ENCODE data around the gene XCL2. TPM values are rescaled to one million over a fixed set of nuclear protein-coding genes. Genes with fewer than 3 reads are reported as not detected.
"Not testable (repeated sequence)": the region's sequence is repeated elsewhere in the genome, so short reads cannot be mapped to it uniquely, and the experiment has no call there.

Gene XCL2
- total RNA-seq, 1 donor from 2014 or later: not detected

DNA sequence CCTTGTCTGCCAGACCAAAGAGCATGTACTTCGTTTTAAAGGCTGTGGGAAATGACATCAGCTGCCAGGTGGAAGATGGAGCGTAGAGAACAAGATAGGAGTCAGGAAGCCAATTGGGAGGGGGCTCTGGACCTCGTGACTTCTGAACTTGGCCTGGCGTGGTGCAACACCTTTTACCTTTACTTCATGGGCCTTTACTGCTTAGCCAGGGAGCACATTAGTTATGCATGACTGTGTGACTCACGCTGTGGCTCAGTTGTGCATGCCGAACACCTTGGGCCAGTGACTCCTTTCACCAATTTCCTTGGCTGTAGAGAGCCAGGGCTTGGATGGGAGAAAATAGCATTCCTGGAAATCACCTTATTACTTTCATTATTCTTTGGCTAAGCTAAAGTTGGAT is 39.8 kb upstream of the XCL2 start:
- no peaks in the 10 kb centered on the region for H3K36me3 ChIP-seq (ENCODE audit: control insufficient read depth, insufficient read depth, low read length)
- TF ChIP-seq, protein P1, sequence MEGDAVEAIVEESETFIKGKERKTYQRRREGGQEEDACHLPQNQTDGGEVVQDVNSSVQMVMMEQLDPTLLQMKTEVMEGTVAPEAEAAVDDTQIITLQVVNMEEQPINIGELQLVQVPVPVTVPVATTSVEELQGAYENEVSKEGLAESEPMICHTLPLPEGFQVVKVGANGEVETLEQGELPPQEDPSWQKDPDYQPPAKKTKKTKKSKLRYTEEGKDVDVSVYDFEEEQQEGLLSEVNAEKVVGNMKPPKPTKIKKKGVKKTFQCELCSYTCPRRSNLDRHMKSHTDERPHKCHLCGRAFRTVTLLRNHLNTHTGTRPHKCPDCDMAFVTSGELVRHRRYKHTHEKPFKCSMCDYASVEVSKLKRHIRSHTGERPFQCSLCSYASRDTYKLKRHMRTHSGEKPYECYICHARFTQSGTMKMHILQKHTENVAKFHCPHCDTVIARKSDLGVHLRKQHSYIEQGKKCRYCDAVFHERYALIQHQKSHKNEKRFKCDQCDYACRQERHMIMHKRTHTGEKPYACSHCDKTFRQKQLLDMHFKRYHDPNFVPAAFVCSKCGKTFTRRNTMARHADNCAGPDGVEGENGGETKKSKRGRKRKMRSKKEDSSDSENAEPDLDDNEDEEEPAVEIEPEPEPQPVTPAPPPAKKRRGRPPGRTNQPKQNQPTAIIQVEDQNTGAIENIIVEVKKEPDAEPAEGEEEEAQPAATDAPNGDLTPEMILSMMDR (IDR thresholded peaks at IDR 0.05; ENCODE audit: insufficient read depth, low read length, severe bottlenecking): no peak
- peak; percentile 42 for DNase-seq (ENCODE audit: low read depth)
- no peaks in the 10 kb centered on the region for H3K27me3 ChIP-seq (ENCODE audit: control insufficient read depth, insufficient read depth, low read length)
- no peak for FAIRE-seq
- no peak overlapping the region for H3K4me3 ChIP-seq (ENCODE audit: low read depth, low read length)

DNA sequence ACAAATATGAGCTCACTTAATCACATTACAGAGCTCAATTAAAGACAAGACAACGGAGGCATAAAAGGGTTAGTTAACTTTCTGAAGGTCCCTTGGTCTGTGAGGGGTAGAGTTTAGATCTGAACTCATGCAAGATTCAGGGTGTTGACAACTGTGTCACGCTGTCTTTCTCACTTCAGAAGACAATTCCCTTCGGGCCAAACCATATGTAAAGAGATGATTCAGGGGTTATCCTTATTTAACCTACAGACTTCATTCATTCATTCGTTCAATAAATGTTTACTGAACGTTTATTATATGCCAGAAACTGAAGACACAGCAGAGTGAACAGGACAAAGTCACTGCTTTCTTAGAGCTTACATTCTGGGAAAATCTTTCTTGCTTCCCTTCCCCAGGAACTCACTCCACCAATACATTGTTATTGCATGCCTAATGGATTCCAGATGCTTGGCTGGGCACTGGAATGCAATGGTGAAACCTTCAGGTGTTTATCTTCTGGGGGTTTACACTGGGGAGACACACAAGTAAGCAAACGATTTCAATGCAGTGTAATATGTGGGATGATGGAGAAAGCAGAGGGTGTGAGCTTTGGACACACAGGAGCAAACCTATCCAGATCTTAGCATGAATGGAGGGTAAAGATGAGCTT is 39.0 kb upstream of the XCL2 start:
- FAIRE-seq (no peak), DNase-seq (ENCODE audit: low read depth) (no peak)
- Histone ChIP-seq H3K36me3 (ENCODE audit: control insufficient read depth, insufficient read depth, low read length) (no peaks in the 10 kb centered on the region), H3K4me3 (ENCODE audit: low read depth, low read length) (no peak overlapping the region), H3K27me3 (ENCODE audit: control insufficient read depth, insufficient read depth, low read length) (no peaks in the 10 kb centered on the region)
- TF ChIP-seq, protein P1 (IDR thresholded peaks at IDR 0.05; ENCODE audit: insufficient read depth, low read length, severe bottlenecking): no peak

DNA sequence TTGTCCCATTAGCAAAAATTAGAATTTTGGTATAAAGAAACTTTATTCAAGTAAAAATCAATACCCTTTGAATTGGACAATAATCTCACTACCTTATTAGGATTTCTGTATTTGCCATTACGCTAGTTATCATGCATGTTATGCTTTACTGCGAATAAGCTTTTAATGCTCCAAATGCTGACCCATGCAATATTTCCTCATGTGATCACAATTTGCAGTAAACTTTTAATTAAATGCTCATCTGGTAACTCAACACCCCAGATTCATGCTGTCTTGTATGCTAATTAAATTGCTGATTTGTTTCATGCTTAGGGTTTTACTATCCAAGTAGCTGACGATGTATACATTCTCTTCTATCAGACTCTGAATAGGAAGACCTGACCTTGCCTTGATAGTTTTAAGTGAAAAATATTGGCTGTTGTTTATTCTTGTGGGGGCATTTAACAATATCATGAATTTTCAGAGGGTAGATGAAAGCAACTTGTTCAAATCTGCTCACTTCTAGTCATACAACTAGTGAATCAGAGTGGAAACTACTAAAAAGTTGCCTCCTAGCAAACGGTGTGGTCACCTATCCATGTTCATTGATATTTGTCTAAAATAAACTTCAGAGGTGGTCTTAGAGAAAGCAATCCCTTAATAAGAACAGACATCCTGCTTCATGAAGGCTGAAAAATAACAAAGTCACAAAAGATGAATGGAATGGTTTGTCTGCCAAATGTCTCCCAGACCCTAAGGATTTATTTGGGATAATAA is 38.2 kb upstream of the XCL2 start:
- no peaks in the 10 kb centered on the region for H3K27me3 ChIP-seq (ENCODE audit: control insufficient read depth, insufficient read depth, low read length)
- FAIRE-seq: no peak
- H3K4me3 ChIP-seq (ENCODE audit: low read depth, low read length): no peak overlapping the region
- DNase-seq (ENCODE audit: low read depth): no peak
- TF ChIP-seq, protein P1 (IDR thresholded peaks at IDR 0.05; ENCODE audit: insufficient read depth, low read length, severe bottlenecking): no peak
- no peaks in the 10 kb centered on the region for H3K36me3 ChIP-seq (ENCODE audit: control insufficient read depth, insufficient read depth, low read length)

DNA sequence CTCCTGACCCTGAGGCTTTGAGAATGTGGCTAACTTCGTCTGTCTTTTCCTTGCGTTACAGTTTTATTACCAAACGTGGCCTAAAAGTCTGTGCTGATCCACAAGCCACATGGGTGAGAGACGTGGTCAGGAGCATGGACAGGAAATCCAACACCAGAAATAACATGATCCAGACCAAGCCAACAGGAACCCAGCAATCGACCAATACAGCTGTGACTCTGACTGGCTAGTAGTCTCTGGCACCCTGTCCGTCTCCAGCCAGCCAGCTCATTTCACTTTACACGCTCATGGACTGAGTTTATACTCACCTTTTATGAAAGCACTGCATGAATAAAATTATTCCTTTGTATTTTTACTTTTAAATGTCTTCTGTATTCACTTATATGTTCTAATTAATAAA is 37.2 kb upstream of the XCL2 start:
- H3K36me3 ChIP-seq (ENCODE audit: control insufficient read depth, insufficient read depth, low read length); H3K27me3 ChIP-seq (ENCODE audit: control insufficient read depth, insufficient read depth, low read length); H3K4me3 ChIP-seq (ENCODE audit: low read depth, low read length); DNase-seq (ENCODE audit: low read depth): not testable (repeated sequence)
- peak; percentile 55 for FAIRE-seq

- DNase-seq (ENCODE audit: low read depth); H3K36me3 ChIP-seq (ENCODE audit: control insufficient read depth, insufficient read depth, low read length); FAIRE-seq; H3K4me3 ChIP-seq (ENCODE audit: low read depth, low read length); H3K27me3 ChIP-seq (ENCODE audit: control insufficient read depth, insufficient read depth, low read length): not testable (repeated sequence)
Measured at GRCh38 chr1:168580290-168580689, 36.5 kb upstream of the XCL2 start.

DNA sequence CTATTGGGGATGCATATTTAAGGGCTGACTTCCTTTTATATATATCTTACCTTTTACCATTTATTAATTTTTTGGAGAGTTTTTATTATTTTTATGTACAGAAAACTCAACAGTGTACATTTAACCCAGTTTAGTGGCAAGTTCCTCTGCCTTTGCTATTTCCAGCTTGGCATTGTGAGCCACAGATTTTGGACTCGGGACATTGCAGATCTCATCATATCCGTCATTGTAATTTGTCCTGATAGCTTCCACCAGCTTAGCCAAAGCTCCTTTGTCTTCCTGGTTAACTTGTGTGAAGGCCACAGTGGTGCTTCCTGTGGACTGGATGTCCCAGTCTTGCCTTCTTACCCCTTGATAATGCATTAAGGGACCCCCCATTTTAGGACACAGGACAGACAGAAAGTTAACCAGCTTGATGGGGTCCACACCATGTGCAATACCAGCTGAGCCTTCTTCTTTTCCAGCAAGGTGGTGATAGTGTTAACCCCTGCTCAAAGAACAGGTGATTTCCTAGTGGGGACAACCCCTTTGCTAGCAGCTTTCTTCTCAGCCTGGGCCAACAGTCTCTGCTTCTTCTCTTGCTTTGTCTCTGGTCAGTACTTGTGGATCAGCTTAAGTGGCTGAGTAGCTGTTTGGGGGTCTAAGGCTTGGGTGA is 34.9 kb upstream of the XCL2 start:
- not testable (repeated sequence) for H3K4me3 ChIP-seq (ENCODE audit: low read depth, low read length); DNase-seq (ENCODE audit: low read depth); H3K36me3 ChIP-seq (ENCODE audit: control insufficient read depth, insufficient read depth, low read length); H3K27me3 ChIP-seq (ENCODE audit: control insufficient read depth, insufficient read depth, low read length)
- FAIRE-seq: peak; percentile 97

- not testable (repeated sequence) for H3K4me3 ChIP-seq (ENCODE audit: low read depth, low read length); DNase-seq (ENCODE audit: low read depth); H3K27me3 ChIP-seq (ENCODE audit: control insufficient read depth, insufficient read depth, low read length); H3K36me3 ChIP-seq (ENCODE audit: control insufficient read depth, insufficient read depth, low read length); FAIRE-seq
Measured at GRCh38 chr1:168576245-168576688, 32.5 kb upstream of the XCL2 start, which contains the start of gene XCL1. TSS of gene XCL1 (plus strand) at chr1:168576605. CDS start at chr1:168576638, 33 bp downstream.
